ENCODE results near the gene GPC3. TPM values are rescaled to one million over a fixed set of nuclear protein-coding genes. Genes with fewer than 3 reads are reported as not detected.

The GPC3 gene
- polyA plus RNA-seq, 1 of the 3 experiments (the other 2 are of a cell fraction) = 1.4 TPM

DNA sequence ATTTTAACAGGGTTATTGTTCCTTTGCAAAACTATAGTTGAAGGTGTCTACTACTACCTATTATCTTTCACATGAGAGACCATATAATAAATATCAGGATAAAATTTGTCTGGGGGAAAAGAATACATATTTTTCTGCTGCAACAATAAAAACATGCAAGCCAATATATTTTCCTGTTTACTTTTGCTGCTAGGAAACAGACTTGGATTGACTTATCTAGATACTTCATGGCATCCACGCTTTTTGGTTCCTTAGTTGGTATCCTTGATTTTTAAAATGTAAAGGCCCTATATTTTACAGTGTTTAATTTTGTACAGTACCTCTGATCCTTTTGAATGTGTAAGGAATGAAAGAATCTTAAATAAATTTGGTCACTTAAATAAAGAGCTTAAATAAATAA lies 150.6 kb downstream of the GPC3 start:
- ChIA-PET POLR2A (no interaction called here), CTCF (interaction anchor here (0.9 to 2.8 kb wide), 3 partner anchors 27 to 42 kb away, joined by 3 to 9 read pairs (median 3); no protein-coding TSS in a partner anchor)
- no peak for DNase-seq
- H3K4me3 ChIP-seq (ENCODE audit: low read depth in 2 of 2, low read length in 1 of 2) = no peak overlapping the region
- no peaks in the 10 kb centered on the region for H3K9me3 ChIP-seq
- TF ChIP-seq TEAD4 (IDR thresholded peaks at IDR 0.05; ENCODE audit: borderline replicate concordance, insufficient read depth) = no peak
- no peak for TF ChIP-seq YY1 (IDR thresholded peaks at IDR 0.05; ENCODE audit: low read depth)
- no peak for TF ChIP-seq GABPA (IDR thresholded peaks at IDR 0.05; ENCODE audit: low read depth)
- TF ChIP-seq, protein P1, sequence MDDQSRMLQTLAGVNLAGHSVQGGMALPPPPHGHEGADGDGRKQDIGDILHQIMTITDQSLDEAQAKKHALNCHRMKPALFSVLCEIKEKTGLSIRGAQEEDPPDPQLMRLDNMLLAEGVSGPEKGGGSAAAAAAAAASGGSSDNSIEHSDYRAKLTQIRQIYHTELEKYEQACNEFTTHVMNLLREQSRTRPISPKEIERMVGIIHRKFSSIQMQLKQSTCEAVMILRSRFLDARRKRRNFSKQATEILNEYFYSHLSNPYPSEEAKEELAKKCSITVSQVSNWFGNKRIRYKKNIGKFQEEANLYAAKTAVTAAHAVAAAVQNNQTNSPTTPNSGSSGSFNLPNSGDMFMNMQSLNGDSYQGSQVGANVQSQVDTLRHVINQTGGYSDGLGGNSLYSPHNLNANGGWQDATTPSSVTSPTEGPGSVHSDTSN (IDR thresholded peaks at IDR 0.05) = no peak
- TF ChIP-seq IRF3 (IDR thresholded peaks at IDR 0.05; ENCODE audit: low read depth, low read length) = no peak
- H3K27ac ChIP-seq (ENCODE audit: low read depth in 2 of 2, low read length in 1 of 2) = no peak overlapping the region
- H3K79me2 ChIP-seq (ENCODE audit: insufficient read depth) = no peaks in the 10 kb centered on the region
- H3K36me3 ChIP-seq (replicated peaks in 1 of 2; ENCODE audit: control insufficient read depth in 1 of 2, insufficient read depth in 2 of 2, low read length in 1 of 2) = no peaks in the 10 kb centered on the region
- H3F3A ChIP-seq (replicated peaks; ENCODE audit: insufficient read depth) = no peaks in the 10 kb centered on the region
- no peaks in the 10 kb centered on the region for H3K9me2 ChIP-seq
- H4K20me1 ChIP-seq (ENCODE audit: insufficient read depth) = no peaks in the 10 kb centered on the region
- H3K9ac ChIP-seq = no peak overlapping the region
- H3K4me1 ChIP-seq (ENCODE audit: control insufficient read depth in 1 of 2, insufficient read depth in 2 of 2, low read depth in 1 of 2, low read length in 1 of 2) = no peaks in the 10 kb centered on the region
- H2AFZ ChIP-seq (ENCODE audit: low read depth) = no peak overlapping the region
- no peaks in the 10 kb centered on the region; the same call in 1 of the 2 replicates for H3K27me3 ChIP-seq (ENCODE audit: insufficient read depth)
- no peak overlapping the region for H3K4me2 ChIP-seq
- 27% methylated on average over 1 of the region's 1 CpG for WGBS (ENCODE audit: low lambda C conversion rate)

GRCh38 chrX:133819546-133819945 lies 165.8 kb downstream of the GPC3 start:
- Histone ChIP-seq H3K27me3 (ENCODE audit: insufficient read depth) (no peaks in the 10 kb centered on the region; the same call in 1 of the 2 replicates), H3K27ac (ENCODE audit: low read depth in 2 of 2, low read length in 1 of 2) (no peak overlapping the region), H3K36me3 (replicated peaks in 1 of 2; ENCODE audit: control insufficient read depth in 1 of 2, insufficient read depth in 2 of 2, low read length in 1 of 2) (no peaks in the 10 kb centered on the region), H3K9me2 (no peaks in the 10 kb centered on the region), H3K79me2 (ENCODE audit: insufficient read depth) (no peaks in the 10 kb centered on the region), H3K4me3 (ENCODE audit: low read depth in 2 of 2, low read length in 1 of 2) (no peak overlapping the region), H3K9me3 (no peaks in the 10 kb centered on the region), H4K20me1 (ENCODE audit: insufficient read depth) (no peaks in the 10 kb centered on the region), H3K9ac (no peak overlapping the region), H2AFZ (ENCODE audit: low read depth) (no peak overlapping the region), H3K4me1 (ENCODE audit: control insufficient read depth in 1 of 2, insufficient read depth in 2 of 2, low read depth in 1 of 2, low read length in 1 of 2) (no peaks in the 10 kb centered on the region), H3K4me2 (no peak overlapping the region), H3F3A (replicated peaks; ENCODE audit: insufficient read depth) (no peaks in the 10 kb centered on the region)
- no peak for DNase-seq
- no peak for TF ChIP-seq NRF1 (IDR thresholded peaks at IDR 0.05; ENCODE audit: low read depth, low read length)
- no peak for TF ChIP-seq TCF12 (IDR thresholded peaks at IDR 0.05)
- no peak for TF ChIP-seq EP300 (IDR thresholded peaks at IDR 0.05; ENCODE audit: borderline replicate concordance in 1 of 2, low read depth in 1 of 2, low read length in 1 of 2)
- TF ChIP-seq, protein P2, sequence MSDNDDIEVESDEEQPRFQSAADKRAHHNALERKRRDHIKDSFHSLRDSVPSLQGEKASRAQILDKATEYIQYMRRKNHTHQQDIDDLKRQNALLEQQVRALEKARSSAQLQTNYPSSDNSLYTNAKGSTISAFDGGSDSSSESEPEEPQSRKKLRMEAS (IDR thresholded peaks at IDR 0.05; ENCODE audit: low read depth) = no peak
- CTCF ChIA-PET = interaction anchor here (1.0 to 1.4 kb wide), 2 partner anchors 8 to 36 kb away, joined by 3 to 6 read pairs; no protein-coding TSS in a partner anchor
- POLR2A ChIA-PET = no interaction called here

- H3K79me2 ChIP-seq (ENCODE audit: insufficient read depth) = no peaks in the 10 kb centered on the region
- ChIA-PET POLR2A (no interaction called here), CTCF (no interaction called here)
- H3K4me2 ChIP-seq = no peak overlapping the region
- no peak overlapping the region for H3K27ac ChIP-seq (ENCODE audit: low read depth in 2 of 2, low read length in 1 of 2)
- no peak overlapping the region for H3K9ac ChIP-seq
- H3K4me1 ChIP-seq (ENCODE audit: control insufficient read depth in 1 of 2, insufficient read depth in 2 of 2, low read depth in 1 of 2, low read length in 1 of 2) = no peaks in the 10 kb centered on the region
- H2AFZ ChIP-seq (ENCODE audit: low read depth) = no peak overlapping the region
- no peak for DNase-seq
- no peaks in the 10 kb centered on the region for H3K9me2 ChIP-seq
- no peaks in the 10 kb centered on the region for H3K9me3 ChIP-seq
- H3F3A ChIP-seq (replicated peaks; ENCODE audit: insufficient read depth) = no peaks in the 10 kb centered on the region
- WGBS (ENCODE audit: low lambda C conversion rate) = 16% methylated on average over 5 of the region's 5 CpGs
- no peaks in the 10 kb centered on the region; the same call in 1 of the 2 replicates for H3K27me3 ChIP-seq (ENCODE audit: insufficient read depth)
- no peak overlapping the region for H3K4me3 ChIP-seq (ENCODE audit: low read depth in 2 of 2, low read length in 1 of 2)
- no peaks in the 10 kb centered on the region for H3K36me3 ChIP-seq (replicated peaks in 1 of 2; ENCODE audit: control insufficient read depth in 1 of 2, insufficient read depth in 2 of 2, low read length in 1 of 2)
- H4K20me1 ChIP-seq (ENCODE audit: insufficient read depth) = no peaks in the 10 kb centered on the region
- no peak for TF ChIP-seq NRF1 (IDR thresholded peaks at IDR 0.05; ENCODE audit: low read depth, low read length)
- no peak for TF ChIP-seq RXRA (IDR thresholded peaks at IDR 0.05; ENCODE audit: borderline replicate concordance, low read depth)
- TF ChIP-seq FOSL2 (IDR thresholded peaks at IDR 0.05; ENCODE audit: borderline replicate concordance, low read depth) = no peak
- TF ChIP-seq CHD2 (IDR thresholded peaks at IDR 0.05; ENCODE audit: low read length, partially characterized antibody) = no peak
- no peak for TF ChIP-seq JUND (IDR thresholded peaks at IDR 0.05)
- no peak for TF ChIP-seq ELF1 (IDR thresholded peaks at IDR 0.05)
- no peak for TF ChIP-seq NFIC (IDR thresholded peaks at IDR 0.05; ENCODE audit: borderline replicate concordance)
- no peak for TF ChIP-seq GATA2 (CRISPR knock-in tag; IDR thresholded peaks at IDR 0.05)
- TF ChIP-seq, protein P3, sequence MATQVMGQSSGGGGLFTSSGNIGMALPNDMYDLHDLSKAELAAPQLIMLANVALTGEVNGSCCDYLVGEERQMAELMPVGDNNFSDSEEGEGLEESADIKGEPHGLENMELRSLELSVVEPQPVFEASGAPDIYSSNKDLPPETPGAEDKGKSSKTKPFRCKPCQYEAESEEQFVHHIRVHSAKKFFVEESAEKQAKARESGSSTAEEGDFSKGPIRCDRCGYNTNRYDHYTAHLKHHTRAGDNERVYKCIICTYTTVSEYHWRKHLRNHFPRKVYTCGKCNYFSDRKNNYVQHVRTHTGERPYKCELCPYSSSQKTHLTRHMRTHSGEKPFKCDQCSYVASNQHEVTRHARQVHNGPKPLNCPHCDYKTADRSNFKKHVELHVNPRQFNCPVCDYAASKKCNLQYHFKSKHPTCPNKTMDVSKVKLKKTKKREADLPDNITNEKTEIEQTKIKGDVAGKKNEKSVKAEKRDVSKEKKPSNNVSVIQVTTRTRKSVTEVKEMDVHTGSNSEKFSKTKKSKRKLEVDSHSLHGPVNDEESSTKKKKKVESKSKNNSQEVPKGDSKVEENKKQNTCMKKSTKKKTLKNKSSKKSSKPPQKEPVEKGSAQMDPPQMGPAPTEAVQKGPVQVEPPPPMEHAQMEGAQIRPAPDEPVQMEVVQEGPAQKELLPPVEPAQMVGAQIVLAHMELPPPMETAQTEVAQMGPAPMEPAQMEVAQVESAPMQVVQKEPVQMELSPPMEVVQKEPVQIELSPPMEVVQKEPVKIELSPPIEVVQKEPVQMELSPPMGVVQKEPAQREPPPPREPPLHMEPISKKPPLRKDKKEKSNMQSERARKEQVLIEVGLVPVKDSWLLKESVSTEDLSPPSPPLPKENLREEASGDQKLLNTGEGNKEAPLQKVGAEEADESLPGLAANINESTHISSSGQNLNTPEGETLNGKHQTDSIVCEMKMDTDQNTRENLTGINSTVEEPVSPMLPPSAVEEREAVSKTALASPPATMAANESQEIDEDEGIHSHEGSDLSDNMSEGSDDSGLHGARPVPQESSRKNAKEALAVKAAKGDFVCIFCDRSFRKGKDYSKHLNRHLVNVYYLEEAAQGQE (IDR thresholded peaks at IDR 0.05; ENCODE audit: low read depth, low read length) = no peak
These were observed 167.4 kb downstream of the GPC3 start for GRCh38 chrX:133818019-133818418.

Measured in SK-N-SH (cell line).